ENCODE data around the gene DTNB.

DNA sequence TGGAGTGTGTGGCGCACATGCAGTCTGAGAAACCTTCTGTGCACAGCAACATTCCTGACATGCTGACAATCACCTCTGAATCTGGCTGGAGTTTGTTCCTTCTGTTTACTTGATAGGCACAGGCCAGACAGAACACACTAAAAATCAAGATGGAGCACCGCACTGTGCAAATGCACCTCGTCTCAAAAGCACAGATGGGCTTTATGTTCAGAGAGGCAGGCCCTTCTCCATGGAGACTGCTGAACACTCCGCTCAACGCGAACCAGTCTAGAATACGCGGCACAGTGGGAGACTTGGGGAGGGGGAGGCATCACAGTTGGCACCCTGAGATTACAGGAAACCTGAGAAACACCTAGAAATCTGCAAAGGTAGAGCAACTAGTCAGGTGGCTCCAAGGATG, 273.2 kb downstream of the DTNB start:
- TF ChIP-seq, protein P1, sequence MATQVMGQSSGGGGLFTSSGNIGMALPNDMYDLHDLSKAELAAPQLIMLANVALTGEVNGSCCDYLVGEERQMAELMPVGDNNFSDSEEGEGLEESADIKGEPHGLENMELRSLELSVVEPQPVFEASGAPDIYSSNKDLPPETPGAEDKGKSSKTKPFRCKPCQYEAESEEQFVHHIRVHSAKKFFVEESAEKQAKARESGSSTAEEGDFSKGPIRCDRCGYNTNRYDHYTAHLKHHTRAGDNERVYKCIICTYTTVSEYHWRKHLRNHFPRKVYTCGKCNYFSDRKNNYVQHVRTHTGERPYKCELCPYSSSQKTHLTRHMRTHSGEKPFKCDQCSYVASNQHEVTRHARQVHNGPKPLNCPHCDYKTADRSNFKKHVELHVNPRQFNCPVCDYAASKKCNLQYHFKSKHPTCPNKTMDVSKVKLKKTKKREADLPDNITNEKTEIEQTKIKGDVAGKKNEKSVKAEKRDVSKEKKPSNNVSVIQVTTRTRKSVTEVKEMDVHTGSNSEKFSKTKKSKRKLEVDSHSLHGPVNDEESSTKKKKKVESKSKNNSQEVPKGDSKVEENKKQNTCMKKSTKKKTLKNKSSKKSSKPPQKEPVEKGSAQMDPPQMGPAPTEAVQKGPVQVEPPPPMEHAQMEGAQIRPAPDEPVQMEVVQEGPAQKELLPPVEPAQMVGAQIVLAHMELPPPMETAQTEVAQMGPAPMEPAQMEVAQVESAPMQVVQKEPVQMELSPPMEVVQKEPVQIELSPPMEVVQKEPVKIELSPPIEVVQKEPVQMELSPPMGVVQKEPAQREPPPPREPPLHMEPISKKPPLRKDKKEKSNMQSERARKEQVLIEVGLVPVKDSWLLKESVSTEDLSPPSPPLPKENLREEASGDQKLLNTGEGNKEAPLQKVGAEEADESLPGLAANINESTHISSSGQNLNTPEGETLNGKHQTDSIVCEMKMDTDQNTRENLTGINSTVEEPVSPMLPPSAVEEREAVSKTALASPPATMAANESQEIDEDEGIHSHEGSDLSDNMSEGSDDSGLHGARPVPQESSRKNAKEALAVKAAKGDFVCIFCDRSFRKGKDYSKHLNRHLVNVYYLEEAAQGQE (tag by site-specific recombination; IDR thresholded peaks at IDR 0.05), result no peak
- TF ChIP-seq, protein P2, sequence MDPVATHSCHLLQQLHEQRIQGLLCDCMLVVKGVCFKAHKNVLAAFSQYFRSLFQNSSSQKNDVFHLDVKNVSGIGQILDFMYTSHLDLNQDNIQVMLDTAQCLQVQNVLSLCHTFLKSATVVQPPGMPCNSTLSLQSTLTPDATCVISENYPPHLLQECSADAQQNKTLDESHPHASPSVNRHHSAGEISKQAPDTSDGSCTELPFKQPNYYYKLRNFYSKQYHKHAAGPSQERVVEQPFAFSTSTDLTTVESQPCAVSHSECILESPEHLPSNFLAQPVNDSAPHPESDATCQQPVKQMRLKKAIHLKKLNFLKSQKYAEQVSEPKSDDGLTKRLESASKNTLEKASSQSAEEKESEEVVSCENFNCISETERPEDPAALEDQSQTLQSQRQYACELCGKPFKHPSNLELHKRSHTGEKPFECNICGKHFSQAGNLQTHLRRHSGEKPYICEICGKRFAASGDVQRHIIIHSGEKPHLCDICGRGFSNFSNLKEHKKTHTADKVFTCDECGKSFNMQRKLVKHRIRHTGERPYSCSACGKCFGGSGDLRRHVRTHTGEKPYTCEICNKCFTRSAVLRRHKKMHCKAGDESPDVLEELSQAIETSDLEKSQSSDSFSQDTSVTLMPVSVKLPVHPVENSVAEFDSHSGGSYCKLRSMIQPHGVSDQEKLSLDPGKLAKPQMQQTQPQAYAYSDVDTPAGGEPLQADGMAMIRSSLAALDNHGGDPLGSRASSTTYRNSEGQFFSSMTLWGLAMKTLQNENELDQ (tag by site-specific recombination; IDR thresholded peaks at IDR 0.05; ENCODE audit: low read depth), result no peak
- TF ChIP-seq, protein P3, sequence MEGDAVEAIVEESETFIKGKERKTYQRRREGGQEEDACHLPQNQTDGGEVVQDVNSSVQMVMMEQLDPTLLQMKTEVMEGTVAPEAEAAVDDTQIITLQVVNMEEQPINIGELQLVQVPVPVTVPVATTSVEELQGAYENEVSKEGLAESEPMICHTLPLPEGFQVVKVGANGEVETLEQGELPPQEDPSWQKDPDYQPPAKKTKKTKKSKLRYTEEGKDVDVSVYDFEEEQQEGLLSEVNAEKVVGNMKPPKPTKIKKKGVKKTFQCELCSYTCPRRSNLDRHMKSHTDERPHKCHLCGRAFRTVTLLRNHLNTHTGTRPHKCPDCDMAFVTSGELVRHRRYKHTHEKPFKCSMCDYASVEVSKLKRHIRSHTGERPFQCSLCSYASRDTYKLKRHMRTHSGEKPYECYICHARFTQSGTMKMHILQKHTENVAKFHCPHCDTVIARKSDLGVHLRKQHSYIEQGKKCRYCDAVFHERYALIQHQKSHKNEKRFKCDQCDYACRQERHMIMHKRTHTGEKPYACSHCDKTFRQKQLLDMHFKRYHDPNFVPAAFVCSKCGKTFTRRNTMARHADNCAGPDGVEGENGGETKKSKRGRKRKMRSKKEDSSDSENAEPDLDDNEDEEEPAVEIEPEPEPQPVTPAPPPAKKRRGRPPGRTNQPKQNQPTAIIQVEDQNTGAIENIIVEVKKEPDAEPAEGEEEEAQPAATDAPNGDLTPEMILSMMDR (tag by site-specific recombination; IDR thresholded peaks at IDR 0.05), result no peak
- no peak for TF ChIP-seq ZNF341 (tag by site-specific recombination; IDR thresholded peaks at IDR 0.05; ENCODE audit: low read depth)
- no peak for TF ChIP-seq HOXD13 (CRISPR knock-in tag; IDR thresholded peaks at IDR 0.05; ENCODE audit: borderline replicate concordance)
- TF ChIP-seq ZNF266 (tag by site-specific recombination; IDR thresholded peaks at IDR 0.05; ENCODE audit: low read depth), result no peak
- TF ChIP-seq, protein P4, sequence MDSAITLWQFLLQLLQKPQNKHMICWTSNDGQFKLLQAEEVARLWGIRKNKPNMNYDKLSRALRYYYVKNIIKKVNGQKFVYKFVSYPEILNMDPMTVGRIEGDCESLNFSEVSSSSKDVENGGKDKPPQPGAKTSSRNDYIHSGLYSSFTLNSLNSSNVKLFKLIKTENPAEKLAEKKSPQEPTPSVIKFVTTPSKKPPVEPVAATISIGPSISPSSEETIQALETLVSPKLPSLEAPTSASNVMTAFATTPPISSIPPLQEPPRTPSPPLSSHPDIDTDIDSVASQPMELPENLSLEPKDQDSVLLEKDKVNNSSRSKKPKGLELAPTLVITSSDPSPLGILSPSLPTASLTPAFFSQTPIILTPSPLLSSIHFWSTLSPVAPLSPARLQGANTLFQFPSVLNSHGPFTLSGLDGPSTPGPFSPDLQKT (IDR thresholded peaks at IDR 0.05; ENCODE audit: borderline replicate concordance, low read depth, low read length), result no peak
- no peak for TF ChIP-seq ZFHX2 (tag by site-specific recombination; conservative IDR thresholded peaks at IDR 0.05)
